HepG2 (cell line): ENCODE data around the gene SHC1. TPM values are rescaled to one million over a fixed set of nuclear protein-coding genes. Genes with fewer than 3 reads are reported as not detected.

Experiments used
- AHR ChIP-seq: IDR thresholded peaks from 2 replicates; pipeline ENCODE4 v1.6.1; 2018; ENCODE audit warnings: missing genetic modification reagents, missing compliant biosample characterization
- GABPA ChIP-seq, 2 experiments: IDR thresholded peaks; 2 replicates each; pipeline ENCODE4 v1.6.1; 2011 to 2016; ENCODE audit warnings: low read depth in 2 of 2, low read length in 1 of 2, missing biosample characterization in 1 of 2, missing genetic modification characterization in 1 of 2
- HDAC6 ChIP-seq: fragments of 200-600 bp; sonication (generic); IDR thresholded peaks from 2 replicates; pipeline ENCODE4 v1.7.0; 2017; ENCODE audit warnings: mild to moderate bottlenecking, antibody characterized with exemption, low read length, low read depth
- KLF16 ChIP-seq, 2 experiments: sonication (generic) in 1 of 2; formaldehyde crosslinking in 1 of 2; IDR thresholded peaks; 2 replicates each; pipeline versions ENCODE4 v1.6.1 to v1.8.0; 2016 to 2023; ENCODE audit warnings: missing genetic modification reagents in 2 of 2, missing compliant biosample characterization in 1 of 2
- MEIS1 ChIP-seq: sonication (generic); formaldehyde crosslinking; IDR thresholded peaks from 2 replicates; pipeline ENCODE4 v1.9.0; 2021; ENCODE audit warnings: mild to moderate bottlenecking, missing genetic modification reagents, moderate library complexity, borderline replicate concordance
- MXD4 ChIP-seq: IDR thresholded peaks from 2 replicates; pipeline ENCODE4 v1.6.1; 2016; ENCODE audit warnings: mild to moderate bottlenecking, missing biosample characterization, missing genetic modification reagents
- NRL ChIP-seq: sonication (generic); formaldehyde crosslinking; IDR thresholded peaks from 2 replicates; pipeline ENCODE4 v1.5.0; 2020; ENCODE audit warnings: missing genetic modification reagents, mild to moderate bottlenecking, moderate library complexity, borderline replicate concordance
- SP140L ChIP-seq: sonication (generic); formaldehyde crosslinking; IDR thresholded peaks from 2 replicates; pipeline ENCODE4 v1.4.0; 2020; ENCODE audit warnings: missing genetic modification reagents, borderline replicate concordance
- SP4 ChIP-seq: sonication (generic); formaldehyde crosslinking; IDR thresholded peaks from 2 replicates; pipeline ENCODE4 v1.8.1; 2023; ENCODE audit warnings: mild to moderate bottlenecking, missing genetic modification reagents
- U2AF2 ChIP-seq: fragments of 200-400 bp; formaldehyde crosslinking; IDR thresholded peaks from 2 replicates; pipeline ENCODE4 v1.6.1; 2017; ENCODE audit warnings: low read depth, mild to moderate bottlenecking, low read length
- YY1 ChIP-seq: IDR thresholded peaks from 2 replicates; pipeline ENCODE4 v1.6.1; 2011; ENCODE audit warnings: low read length, low read depth, moderate library complexity, mild to moderate bottlenecking; ENCODE audit not compliant: insufficient read depth, insufficient replicate concordance
- ZFP36L1 ChIP-seq: sonication (generic); formaldehyde crosslinking; IDR thresholded peaks from 2 replicates; pipeline ENCODE4 v1.8.0; 2022; ENCODE audit warnings: mild to moderate bottlenecking, missing genetic modification reagents, moderate library complexity
- ZNF558 ChIP-seq: sonication (generic); formaldehyde crosslinking; IDR thresholded peaks from 2 replicates; pipeline ENCODE4 v1.9.0; 2022; ENCODE audit warnings: mild to moderate bottlenecking, missing genetic modification reagents, borderline replicate concordance
- ZNF614 ChIP-seq: IDR thresholded peaks from 2 replicates; pipeline ENCODE4 v1.6.1; 2018; ENCODE audit warnings: missing biosample characterization, missing genetic modification reagents, inconsistent platforms, borderline replicate concordance
- ZNF768 ChIP-seq: sonication (generic); formaldehyde crosslinking; IDR thresholded peaks from 2 replicates; pipeline ENCODE4 v1.4.0; 2020; ENCODE audit warnings: missing genetic modification reagents
- ZNF816 ChIP-seq: sonication (generic); formaldehyde crosslinking; IDR thresholded peaks from 2 replicates; pipeline ENCODE4 v1.8.0; 2022; ENCODE audit warnings: missing genetic modification reagents, mild to moderate bottlenecking, borderline replicate concordance
- polyA plus RNA-seq, 8 experiments: library from polyadenylated mRNA; depleted of rRNA in 3 of 8; stranded (reverse) in 7 of 8; unstranded in 1 of 8; fragments of >200 nt; fragmentation: Illumina TruSeq in 4 of 8; extraction: Trizol in 4 of 8; gene quantifications; 2 replicates each; pipeline versions ENCODE4 v1.2.1 to v1.2.3, GENCODE V29; 2011 to 2016; ENCODE audit warnings: low read depth in 4 of 8, missing spikeins in 1 of 8, mixed read lengths in 1 of 8; ENCODE audit not compliant: insufficient read depth in 1 of 8
- total RNA-seq, 5 experiments: library from RNA; depleted of rRNA; stranded (reverse); fragments of >200 nt; fragmentation: Illumina TruSeq; extraction: Trizol; gene quantifications; 2 replicates each; pipeline ENCODE4 v1.2.3, GENCODE V29; 2016; ENCODE audit warnings: low read depth in 1 of 5
- TF ChIP-seq, protein P1 (sequence below): sonication (generic); formaldehyde crosslinking; IDR thresholded peaks from 2 replicates; pipeline ENCODE4 v1.4.0; 2020; ENCODE audit warnings: missing genetic modification reagents; ENCODE audit errors: not compliant biosample characterization
- TF ChIP-seq, protein P2 (sequence below): sonication (generic); formaldehyde crosslinking; IDR thresholded peaks from 2 replicates; pipeline ENCODE4 v1.4.0; 2020; ENCODE audit warnings: mild to moderate bottlenecking, missing genetic modification reagents
- TF ChIP-seq, protein P3 (sequence below), 2 experiments: fragments of 450-650 bp in 1 of 2; sonication (generic) in 1 of 2; formaldehyde crosslinking; IDR thresholded peaks; 2 replicates each; pipeline versions ENCODE4 v1.5.0 to v1.8.0; 2020 to 2022; ENCODE audit warnings: mild to moderate bottlenecking in 1 of 2, missing genetic modification reagents in 1 of 2
- TF ChIP-seq, protein P4 (sequence below): sonication (generic); formaldehyde crosslinking; IDR thresholded peaks from 2 replicates; pipeline ENCODE4 v1.8.0; 2022; ENCODE audit warnings: mild to moderate bottlenecking, missing genetic modification reagents; ENCODE audit not compliant: insufficient replicate concordance

The SHC1 gene
- total and polyA plus RNA-seq, 2 of the 13 experiments (the other 11 are each of a cell fraction or from before 2014, with no cell fraction given): 52.0 to 137 TPM

DNA sequence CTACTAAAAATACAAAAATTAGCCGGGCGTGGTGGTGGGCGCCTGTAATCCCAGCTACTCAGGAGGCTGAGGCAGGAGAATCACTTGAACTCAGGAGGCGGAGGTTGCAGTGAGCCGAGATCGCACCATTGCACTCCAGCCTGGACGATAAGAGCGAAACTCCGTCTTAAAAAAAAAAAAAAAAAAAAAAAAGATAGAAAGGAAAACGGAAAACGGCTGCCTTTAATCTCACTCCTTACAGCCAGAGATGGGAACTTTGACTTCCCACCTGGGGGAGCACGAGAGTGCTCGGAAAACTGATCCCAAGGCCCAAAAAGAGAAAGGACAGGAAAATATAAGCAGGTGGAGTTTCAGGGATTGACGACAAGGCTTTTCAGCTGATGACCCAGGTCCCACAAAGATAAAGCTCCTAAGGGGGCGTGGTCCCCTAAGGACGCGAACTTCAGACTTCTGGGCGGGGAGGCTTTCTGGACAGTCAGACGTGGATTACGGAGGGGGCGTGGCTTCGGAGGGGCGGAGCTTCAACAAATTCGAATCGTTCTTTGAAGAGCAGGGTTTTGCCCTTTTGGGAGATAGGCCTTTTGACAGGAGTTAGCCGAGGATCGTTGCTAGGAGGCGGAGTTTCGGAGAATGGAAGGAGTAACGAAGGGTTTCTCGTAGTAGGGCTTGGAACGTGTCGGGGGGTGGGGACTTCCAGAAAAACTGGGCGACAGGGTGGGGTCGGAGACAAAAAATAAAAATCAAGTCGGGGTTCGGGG lies 3.0 kb upstream of the SHC1 start (continued):
- TF ChIP-seq, protein P1, sequence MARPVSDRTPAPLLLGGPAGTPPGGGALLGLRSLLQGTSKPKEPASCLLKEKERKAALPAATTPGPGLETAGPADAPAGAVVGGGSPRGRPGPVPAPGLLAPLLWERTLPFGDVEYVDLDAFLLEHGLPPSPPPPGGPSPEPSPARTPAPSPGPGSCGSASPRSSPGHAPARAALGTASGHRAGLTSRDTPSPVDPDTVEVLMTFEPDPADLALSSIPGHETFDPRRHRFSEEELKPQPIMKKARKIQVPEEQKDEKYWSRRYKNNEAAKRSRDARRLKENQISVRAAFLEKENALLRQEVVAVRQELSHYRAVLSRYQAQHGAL (CRISPR knock-in tag): no peak
- TF ChIP-seq U2AF2: no peak
- TF ChIP-seq KLF16 (CRISPR knock-in tag; IDR thresholded peaks at IDR 0.05): peak in 1 of 2 experiments; percentile 21; a peak in 1 of 4 replicates
- no peak for TF ChIP-seq YY1
- TF ChIP-seq, protein P2, sequence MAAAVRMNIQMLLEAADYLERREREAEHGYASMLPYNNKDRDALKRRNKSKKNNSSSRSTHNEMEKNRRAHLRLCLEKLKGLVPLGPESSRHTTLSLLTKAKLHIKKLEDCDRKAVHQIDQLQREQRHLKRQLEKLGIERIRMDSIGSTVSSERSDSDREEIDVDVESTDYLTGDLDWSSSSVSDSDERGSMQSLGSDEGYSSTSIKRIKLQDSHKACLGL (CRISPR knock-in tag): no peak
- TF ChIP-seq HDAC6: no peak
- TF ChIP-seq MXD4 (CRISPR knock-in tag): no peak
- TF ChIP-seq GABPA (IDR thresholded peaks at IDR 0.05; ENCODE audit: low read depth, low read length): no peak
- no peak for TF ChIP-seq GABPA (CRISPR knock-in tag; IDR thresholded peaks at IDR 0.05; ENCODE audit: low read depth)
- peak; percentile 41; the same call in 1 of the 2 replicates for TF ChIP-seq SP4 (CRISPR knock-in tag)
- TF ChIP-seq ZNF558 (CRISPR knock-in tag): 0 out of 2 replicates have a peak, but pooled peaks have one; percentile 43
- no peak for TF ChIP-seq ZNF768 (CRISPR knock-in tag)
- TF ChIP-seq, protein P3, sequence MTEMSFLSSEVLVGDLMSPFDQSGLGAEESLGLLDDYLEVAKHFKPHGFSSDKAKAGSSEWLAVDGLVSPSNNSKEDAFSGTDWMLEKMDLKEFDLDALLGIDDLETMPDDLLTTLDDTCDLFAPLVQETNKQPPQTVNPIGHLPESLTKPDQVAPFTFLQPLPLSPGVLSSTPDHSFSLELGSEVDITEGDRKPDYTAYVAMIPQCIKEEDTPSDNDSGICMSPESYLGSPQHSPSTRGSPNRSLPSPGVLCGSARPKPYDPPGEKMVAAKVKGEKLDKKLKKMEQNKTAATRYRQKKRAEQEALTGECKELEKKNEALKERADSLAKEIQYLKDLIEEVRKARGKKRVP (CRISPR knock-in tag; IDR thresholded peaks at IDR 0.05): no peak; a peak in 1 of 4 replicates
- TF ChIP-seq ZFP36L1 (CRISPR knock-in tag): no peak
- peak; percentile 78 for TF ChIP-seq ZNF816
- TF ChIP-seq, protein P4, sequence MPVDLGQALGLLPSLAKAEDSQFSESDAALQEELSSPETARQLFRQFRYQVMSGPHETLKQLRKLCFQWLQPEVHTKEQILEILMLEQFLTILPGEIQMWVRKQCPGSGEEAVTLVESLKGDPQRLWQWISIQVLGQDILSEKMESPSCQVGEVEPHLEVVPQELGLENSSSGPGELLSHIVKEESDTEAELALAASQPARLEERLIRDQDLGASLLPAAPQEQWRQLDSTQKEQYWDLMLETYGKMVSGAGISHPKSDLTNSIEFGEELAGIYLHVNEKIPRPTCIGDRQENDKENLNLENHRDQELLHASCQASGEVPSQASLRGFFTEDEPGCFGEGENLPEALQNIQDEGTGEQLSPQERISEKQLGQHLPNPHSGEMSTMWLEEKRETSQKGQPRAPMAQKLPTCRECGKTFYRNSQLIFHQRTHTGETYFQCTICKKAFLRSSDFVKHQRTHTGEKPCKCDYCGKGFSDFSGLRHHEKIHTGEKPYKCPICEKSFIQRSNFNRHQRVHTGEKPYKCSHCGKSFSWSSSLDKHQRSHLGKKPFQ (CRISPR knock-in tag): no peak
- TF ChIP-seq SP140L (CRISPR knock-in tag): no peak
- no peak; the same call in 1 of the 2 replicates for TF ChIP-seq MEIS1 (CRISPR knock-in tag)
- TF ChIP-seq AHR (CRISPR knock-in tag): no peak
- TF ChIP-seq NRL (CRISPR knock-in tag): no peak
- no peak for TF ChIP-seq ZNF614 (CRISPR knock-in tag)
